Lower lobe of right lung (tissue), 2 donors: Measurements from ENCODE around the gene NCKAP5L. TPM values are rescaled to one million over a fixed set of nuclear protein-coding genes. Genes with fewer than 3 reads are reported as not detected.

Experiments
- ATAC-seq, 2 donors: fragments of 200-7000 bp; cut with Tn5 transposase; one replicate each; pipeline ENCODE4 v1.9.1; 2020 to 2022; ENCODE audit warnings: mild to moderate bottlenecking in 2 of 2, moderate library complexity in 2 of 2
- DNase-seq: peaks from one replicate; pipeline ENCODE4 v3.0.0-alpha.2; 2020
- H3K27ac ChIP-seq: fragments of 200-600 bp; one replicate; pipeline ENCODE4 v1.8.0; 2022
- H3K27me3 ChIP-seq: fragments of 200-600 bp; one replicate; pipeline ENCODE4 v1.8.0; 2022; ENCODE audit warnings: low read depth
- H3K36me3 ChIP-seq: fragments of 200-600 bp; one replicate; pipeline ENCODE4 v1.8.0; 2022; ENCODE audit warnings: mild to moderate bottlenecking
- H3K4me1 ChIP-seq: fragments of 200-600 bp; one replicate; pipeline ENCODE4 v1.8.0; 2022
- H3K4me3 ChIP-seq: fragments of 200-600 bp; one replicate; pipeline ENCODE4 v1.8.0; 2022; ENCODE audit warnings: mild to moderate bottlenecking
- H3K9me3 ChIP-seq: fragments of 200-600 bp; one replicate; pipeline ENCODE4 v1.8.0; 2022
- CTCF ChIP-seq: fragments of 200-600 bp; IDR thresholded peaks from one replicate; pipeline ENCODE4 v1.8.0; 2022; ENCODE audit warnings: antibody characterized with exemption, mild to moderate bottlenecking
- intact Hi-C: fragments of 100-400 bp; cut with DNase I; formaldehyde crosslinking; loops from one replicate; pipeline ENCODE4 v1.11.0; 2022
- total RNA-seq: library from RNA; stranded (reverse); fragmentation: NEBNext Ultra II Directional; extraction: Animal tissue kit (Norgen Biotek cat#: 25700); gene quantifications from one replicate; pipeline ENCODE4 v1.2.1, GENCODE V29; 2021
- donor health status: DM: no; HTN: yes; CAD: no; lungs with severe emphysema.

NCKAP5L gene
- total RNA-seq, 1 donor from 2014 or later = 24.5 TPM

DNA sequence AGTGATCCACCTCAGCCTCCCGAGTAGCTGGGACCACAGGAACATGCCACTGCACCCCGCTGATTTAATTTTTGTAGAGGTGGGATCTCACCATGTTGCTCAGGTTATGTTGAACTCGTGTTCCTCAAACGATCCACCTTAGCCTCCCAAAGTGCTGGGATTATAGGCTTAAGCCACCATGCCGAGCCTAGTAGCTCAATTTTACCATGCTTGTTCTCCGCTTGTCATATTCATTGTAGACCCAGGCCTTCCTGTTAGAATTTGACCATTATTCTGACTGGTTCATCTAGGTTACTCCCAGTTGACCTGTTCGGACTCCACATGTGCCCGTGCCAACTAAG, 62.1 kb downstream of the NCKAP5L start:
- H3K4me3 ChIP-seq = no peak overlapping the region
- no peak for TF ChIP-seq CTCF
- no peak for ATAC-seq
- H3K36me3 ChIP-seq = peaks cover 42% of the 10 kb centered on the region
- DNase-seq = no peak
- no peaks in the 10 kb centered on the region for H3K9me3 ChIP-seq
- H3K27me3 ChIP-seq = no peaks in the 10 kb centered on the region
- H3K4me1 ChIP-seq = peaks cover 12% of the 10 kb centered on the region
- intact Hi-C loops = no loop called here
- no peak overlapping the region for H3K27ac ChIP-seq

DNA sequence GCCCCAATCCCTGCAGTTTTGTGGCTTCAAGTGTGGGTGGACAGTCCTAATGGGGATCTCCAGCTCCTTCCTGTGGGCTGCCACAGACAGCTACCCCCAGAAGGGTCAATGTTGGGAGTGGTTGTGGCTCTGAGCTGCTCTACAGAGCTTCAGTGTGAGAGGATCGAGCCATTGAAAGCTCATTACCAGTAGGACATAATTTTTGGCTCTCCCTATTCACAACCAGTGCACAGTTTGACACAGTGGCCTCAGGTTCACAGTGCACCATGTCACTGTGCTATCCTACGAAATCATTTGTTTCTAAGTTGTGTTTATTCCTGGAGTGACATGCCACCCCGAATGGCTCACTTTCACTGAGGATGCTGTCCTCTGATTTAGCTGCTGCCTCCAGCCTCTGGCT, 64.1 kb downstream of the NCKAP5L start:
- Histone ChIP-seq H3K27ac (no peak overlapping the region), H3K9me3 (no peaks in the 10 kb centered on the region), H3K36me3 (peaks cover 62% of the 10 kb centered on the region), H3K27me3 (no peaks in the 10 kb centered on the region), H3K4me3 (no peak overlapping the region), H3K4me1 (peaks cover 12% of the 10 kb centered on the region)
- DNase-seq (no peak), ATAC-seq (no peak)
- intact Hi-C loops = no loop called here
- TF ChIP-seq CTCF = no peak

- peaks cover 72% of the 10 kb centered on the region for H3K36me3 ChIP-seq
- H3K27me3 ChIP-seq = no peaks in the 10 kb centered on the region
- peak; percentile 71 to 81 for ATAC-seq
- H3K4me1 ChIP-seq = peaks cover 12% of the 10 kb centered on the region
- H3K9me3 ChIP-seq = no peaks in the 10 kb centered on the region
- intact Hi-C loops = no loop called here
- TF ChIP-seq CTCF = peak; percentile 80
- H3K4me3 ChIP-seq = no peak overlapping the region
- peak; percentile 80 for DNase-seq
- no peak overlapping the region for H3K27ac ChIP-seq
These were observed 65.1 kb downstream of the NCKAP5L start for GRCh38 chr12:49763006-49763591.

DNA sequence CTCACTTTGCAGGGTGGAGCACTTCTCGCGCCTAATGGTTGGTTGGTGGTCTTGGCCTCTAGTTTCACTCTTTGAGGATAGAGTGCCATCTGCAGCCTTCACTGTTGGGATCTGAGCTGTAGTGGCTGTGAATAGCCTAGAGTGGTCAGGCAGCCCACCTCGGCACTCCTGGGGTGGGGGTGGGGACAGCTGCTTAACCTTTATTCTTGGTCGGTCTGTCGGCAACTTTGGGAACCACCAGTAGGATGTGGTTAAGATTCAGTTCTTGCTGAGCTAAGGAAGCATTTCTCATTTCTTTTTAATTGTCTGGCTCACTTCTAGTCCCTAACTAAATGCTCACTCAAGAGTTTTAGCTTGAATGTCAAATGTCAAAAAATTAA, 65.8 kb downstream of the NCKAP5L start:
- no peak overlapping the region for H3K27ac ChIP-seq
- ATAC-seq = no peak
- H3K4me3 ChIP-seq = no peak overlapping the region

DNA sequence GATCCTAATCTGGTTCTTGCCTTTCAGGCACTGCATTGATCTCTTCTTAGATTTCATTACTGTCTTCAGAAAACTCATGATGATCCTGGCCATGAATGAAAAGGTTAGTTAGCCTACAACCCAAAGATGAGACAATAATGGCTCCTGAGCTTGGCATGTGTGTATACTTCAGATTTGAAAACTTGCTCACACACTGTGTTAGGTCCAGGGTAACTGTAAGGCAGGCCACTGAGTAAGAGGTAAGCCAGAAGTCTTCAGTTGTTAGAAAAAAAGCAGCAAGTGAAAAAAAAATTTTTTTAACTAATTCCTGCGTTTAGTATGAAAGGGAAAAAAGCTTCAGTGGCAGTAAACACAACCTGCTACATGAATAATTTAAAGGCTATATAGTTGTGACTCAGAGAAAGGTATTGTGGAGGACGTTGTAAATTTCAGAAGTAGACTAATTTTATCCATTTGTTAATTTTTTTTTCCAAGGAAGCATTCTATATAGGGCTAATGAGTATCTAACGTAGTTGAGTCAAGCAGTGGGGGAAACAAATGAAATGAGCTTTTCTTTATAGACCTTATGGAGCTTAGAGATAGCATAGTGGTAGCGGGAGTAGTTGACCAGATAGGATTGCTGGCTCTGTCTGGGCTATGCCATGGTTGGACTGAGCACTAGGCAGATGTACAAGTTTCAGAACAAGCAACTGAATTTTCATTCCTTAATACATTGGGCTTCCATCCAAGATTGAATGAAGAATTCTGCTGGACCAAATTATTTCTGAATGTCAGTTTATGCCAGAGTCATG, 66.3 kb downstream of the NCKAP5L start:
- intact Hi-C loops = no loop called here
- no peaks in the 10 kb centered on the region for H3K9me3 ChIP-seq
- no peak overlapping the region for H3K27ac ChIP-seq
- no peaks in the 10 kb centered on the region for H3K27me3 ChIP-seq
- ATAC-seq (no peak), DNase-seq (no peak)
- TF ChIP-seq CTCF = no peak
- no peak overlapping the region for H3K4me3 ChIP-seq
- H3K36me3 ChIP-seq = peaks cover 84% of the 10 kb centered on the region
- H3K4me1 ChIP-seq = peaks cover 12% of the 10 kb centered on the region

More for the DNA sequence above, 65.8 kb downstream of the NCKAP5L start:
- no peak for DNase-seq
- H3K9me3 ChIP-seq = no peaks in the 10 kb centered on the region
- no peaks in the 10 kb centered on the region for H3K27me3 ChIP-seq
- TF ChIP-seq CTCF = no peak
- H3K36me3 ChIP-seq = peaks cover 78% of the 10 kb centered on the region
- H3K4me1 ChIP-seq = peaks cover 12% of the 10 kb centered on the region
- intact Hi-C loops = no loop called here
